SK-N-SH (cell line): ENCODE results near the gene COQ6.

Source experiments
- CTCF ChIP-seq: fragments of 200-600 bp; sonication (generic); IDR thresholded peaks from 2 replicates; pipeline ENCODE4 v1.6.1; 2017; ENCODE audit warnings: antibody characterized with exemption, mild to moderate bottlenecking, moderate library complexity
- EP300 ChIP-seq, 2 experiments: IDR thresholded peaks; 2 replicates each; pipeline versions ENCODE4 v1.4.0 to v1.6.1; 2012; ENCODE audit warnings: borderline replicate concordance in 1 of 2, low read depth in 1 of 2, low read length in 1 of 2
- EZH2phosphoT487 ChIP-seq: fragments of 200-600 bp; sonication (generic); IDR thresholded peaks from 2 replicates; pipeline ENCODE4 v1.6.1; 2017; ENCODE audit warnings: low read depth, mixed run types, mild to moderate bottlenecking, antibody characterized with exemption, moderate library complexity, borderline replicate concordance
- GATA2 ChIP-seq: sonication (generic); formaldehyde crosslinking; IDR thresholded peaks from 2 replicates; pipeline ENCODE4 v1.5.0; 2020; ENCODE audit warnings: mild to moderate bottlenecking, missing genetic modification reagents
- MXI1 ChIP-seq: IDR thresholded peaks from 2 replicates; pipeline ENCODE4 v1.6.1; 2012; ENCODE audit warnings: mild to moderate bottlenecking, low read depth, low read length, improper control_type of control experiment
- PBX3 ChIP-seq: IDR thresholded peaks from 2 replicates; pipeline ENCODE4; 2012
- POLR2AphosphoS5 ChIP-seq: IDR thresholded peaks from 2 replicates; pipeline ENCODE4 v1.6.1; 2012; ENCODE audit warnings: low read depth, low read length
- RAD21 ChIP-seq: IDR thresholded peaks from 2 replicates; pipeline ENCODE4 v1.6.1; 2012; ENCODE audit warnings: mild to moderate bottlenecking, low read length
- RCOR1 ChIP-seq: fragments of 150-350 bp; IDR thresholded peaks from 2 replicates; pipeline ENCODE4 v1.6.1; 2017; ENCODE audit warnings: antibody characterized with exemption, low read length
- RFX5 ChIP-seq: IDR thresholded peaks from 2 replicates; pipeline ENCODE4 v1.6.1; 2012; ENCODE audit warnings: mild to moderate bottlenecking, improper control_type of control experiment, low read length
- TAF1 ChIP-seq: IDR thresholded peaks from 2 replicates; pipeline ENCODE4 v1.6.1; 2012; ENCODE audit warnings: low read depth, mild to moderate bottlenecking, low read length, moderate library complexity, borderline replicate concordance
- TEAD4 ChIP-seq: IDR thresholded peaks from 2 replicates; pipeline ENCODE4 v1.4.0; 2012; ENCODE audit warnings: mild to moderate bottlenecking, borderline replicate concordance; ENCODE audit not compliant: insufficient read depth
- YY1 ChIP-seq: IDR thresholded peaks from 2 replicates; pipeline ENCODE4 v1.4.0; 2012; ENCODE audit warnings: low read depth, mild to moderate bottlenecking

- TF ChIP-seq CTCF = no peak
- no peak for TF ChIP-seq EZH2phosphoT487
- no peak for TF ChIP-seq RAD21
- no peak for TF ChIP-seq MXI1
- no peak for TF ChIP-seq POLR2AphosphoS5
- no peak for TF ChIP-seq EP300 (IDR thresholded peaks at IDR 0.05; ENCODE audit: borderline replicate concordance in 1 of 2, low read depth in 1 of 2, low read length in 1 of 2)
- no peak for TF ChIP-seq PBX3
- no peak for TF ChIP-seq GATA2 (CRISPR knock-in tag)
- no peak for TF ChIP-seq RCOR1
- no peak for TF ChIP-seq TAF1
- no peak for TF ChIP-seq YY1
- no peak for TF ChIP-seq TEAD4
- TF ChIP-seq RFX5 = no peak
Measured at GRCh38 chr14:73973497-73973896, 23.4 kb downstream of the COQ6 start.
